SK-N-DZ (cell line): ENCODE measurements around the gene RABL2B.

Source experiments
- DNase-seq: peaks from one replicate; pipeline ENCODE4 v3.0.0-alpha.2; 2015; ENCODE audit warnings: low spot score

The RABL2B gene

DNA sequence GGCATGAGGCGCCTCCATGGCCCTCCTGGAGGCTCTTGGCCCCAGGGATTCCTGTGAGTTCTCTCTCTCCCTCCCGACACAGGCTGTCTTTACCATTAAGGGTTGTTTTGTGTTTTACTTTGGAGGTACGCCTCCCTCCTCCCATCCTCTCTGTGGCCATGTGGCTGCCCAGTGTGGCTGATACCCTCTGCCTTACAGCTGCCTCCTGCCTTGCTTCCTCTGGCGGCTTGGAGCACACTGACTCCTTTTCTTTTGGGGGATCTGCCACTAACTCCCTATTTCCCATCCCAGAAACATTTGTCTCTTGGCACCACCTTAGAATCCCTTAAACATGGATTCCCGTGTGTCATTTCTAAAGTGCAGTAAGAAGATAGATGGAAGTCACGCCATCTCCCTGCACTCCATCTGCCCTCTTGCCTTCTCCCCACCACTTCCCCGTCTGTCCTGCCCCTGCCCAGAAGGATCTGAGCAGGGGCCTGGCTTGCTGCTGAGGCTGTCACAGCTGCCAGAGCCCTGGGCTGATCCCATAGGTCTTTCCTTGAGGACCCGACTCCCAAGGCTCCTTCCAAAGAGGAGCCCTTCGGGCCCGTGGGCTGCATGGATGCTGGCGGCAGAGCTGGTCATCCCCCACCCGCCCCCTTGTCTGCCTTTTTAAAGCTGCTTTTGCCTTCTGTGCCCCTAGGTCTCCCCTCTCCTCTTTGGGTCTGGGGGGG is 60.6 kb downstream of the RABL2B start:
- DNase-seq = no peak

GRCh38 chr22:50722048-50722701 is 61.3 kb downstream of the RABL2B start:
- no peak for DNase-seq

GRCh38 chr22:50721257-50721844 is 62.1 kb downstream of the RABL2B start:
- no peak for DNase-seq

DNA sequence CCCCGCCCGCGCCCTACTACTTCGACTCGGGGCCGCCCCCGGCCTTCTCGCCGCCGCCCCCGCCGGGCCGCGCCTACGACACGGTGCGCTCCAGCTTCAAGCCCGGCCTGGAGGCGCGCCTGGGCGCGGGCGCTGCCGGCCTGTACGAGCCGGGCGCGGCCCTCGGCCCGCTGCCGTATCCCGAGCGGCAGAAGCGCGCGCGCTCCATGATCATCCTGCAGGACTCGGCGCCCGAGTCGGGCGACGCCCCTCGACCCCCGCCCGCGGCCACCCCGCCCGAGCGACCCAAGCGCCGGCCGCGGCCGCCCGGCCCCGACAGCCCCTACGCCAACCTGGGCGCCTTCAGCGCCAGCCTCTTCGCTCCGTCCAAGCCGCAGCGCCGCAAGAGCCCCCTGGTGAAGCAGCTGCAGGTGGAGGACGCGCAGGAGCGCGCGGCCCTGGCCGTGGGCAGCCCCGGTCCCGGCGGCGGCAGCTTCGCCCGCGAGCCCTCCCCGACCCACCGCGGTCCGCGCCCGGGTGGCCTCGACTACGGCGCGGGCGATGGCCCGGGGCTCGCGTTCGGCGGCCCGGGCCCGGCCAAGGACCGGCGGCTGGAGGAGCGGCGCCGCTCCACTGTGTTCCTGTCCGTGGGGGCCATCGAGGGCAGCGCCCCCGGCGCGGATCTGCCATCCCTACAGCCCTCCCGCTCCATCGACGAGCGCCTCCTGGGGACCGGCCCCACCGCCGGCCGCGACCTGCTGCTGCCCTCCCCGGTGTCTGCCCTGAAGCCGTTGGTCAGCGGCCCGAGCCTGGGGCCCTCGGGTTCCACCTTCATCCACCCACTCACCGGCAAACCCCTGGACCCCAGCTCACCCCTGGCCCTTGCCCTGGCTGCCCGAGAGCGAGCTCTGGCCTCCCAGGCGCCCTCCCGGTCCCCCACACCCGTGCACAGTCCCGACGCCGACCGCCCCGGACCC is 62.9 kb downstream of the RABL2B start:
- DNase-seq = no peak

GRCh38 chr22:50719814-50720300 is 63.6 kb downstream of the RABL2B start:
- DNase-seq = no peak

DNA sequence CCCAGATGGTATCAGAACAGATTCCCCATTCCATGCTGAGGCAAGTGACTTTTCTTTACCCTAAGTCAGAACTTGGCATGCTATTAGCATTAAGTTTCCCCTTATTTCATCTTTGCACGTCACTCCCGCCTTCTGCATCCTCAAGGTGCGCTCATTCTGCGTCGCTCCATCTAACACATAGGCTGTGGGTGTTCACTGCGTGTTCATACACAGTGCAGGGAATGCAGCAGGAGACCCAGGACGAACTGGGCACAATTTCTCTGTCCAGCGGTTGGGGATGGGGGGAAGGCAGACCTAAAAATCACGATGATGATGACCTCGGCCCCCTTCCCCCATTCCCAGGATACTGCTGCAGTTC is 65.1 kb downstream of the RABL2B start:
- DNase-seq = no peak

- no peak for DNase-seq
These were observed 65.6 kb downstream of the RABL2B start for GRCh38 chr22:50717709-50718351.
